ENCODE measurements around the gene RPL19. TPM values are rescaled to one million over a fixed set of nuclear protein-coding genes. Genes with fewer than 3 reads are reported as not detected.

Gene RPL19
- total RNA-seq, 8 experiments from 2014 or later, result 2,038 to 3,335 (median 2,760) TPM

DNA sequence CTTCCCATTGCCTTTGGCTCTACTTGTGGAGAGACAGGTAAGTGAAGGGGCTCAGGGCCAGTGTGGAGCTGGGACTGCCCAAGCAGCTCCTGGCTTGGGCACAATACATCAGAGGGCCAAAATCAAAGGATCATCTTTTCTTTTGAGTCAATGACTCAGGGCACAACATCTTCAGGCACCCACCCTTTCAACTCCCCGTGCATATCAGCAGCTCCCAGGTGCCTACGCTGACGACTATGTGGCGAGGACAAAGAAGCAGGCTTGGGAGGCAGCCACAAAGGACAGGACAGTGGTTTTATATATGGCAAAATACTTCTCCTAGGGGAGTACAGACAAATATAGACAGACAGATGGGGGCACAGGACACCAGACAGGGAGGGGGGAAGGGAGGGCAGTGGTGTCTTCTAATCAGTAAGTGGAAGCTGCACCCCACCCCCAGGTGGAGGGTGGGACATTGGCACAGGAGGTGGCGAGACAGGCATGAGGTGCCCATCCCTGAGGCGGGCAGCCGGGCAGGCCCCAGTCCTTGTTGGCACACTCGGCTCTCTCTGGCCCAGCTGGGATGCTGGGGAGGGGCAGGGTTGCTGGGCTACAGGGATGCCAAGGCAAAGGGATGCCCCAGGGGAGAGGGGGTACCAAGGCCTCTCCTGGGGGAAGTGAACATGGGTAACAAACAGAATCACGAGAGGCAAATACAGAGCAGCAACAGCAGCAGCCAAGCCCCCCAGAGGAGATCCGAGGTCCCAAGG lies 26.4 kb upstream of the RPL19 start:
- ATAC-seq (replicated peaks in 6 of 8), result peak in 3 of 8 experiments; percentile 3 to 23 (median 17)

GRCh38 chr17:39174920-39175694 lies 25.0 kb upstream of the RPL19 start:
- Histone ChIP-seq H3K4me1 (replicated peaks in 1 of 2) (no peaks in the 10 kb centered on the region), H3K27ac (no peak overlapping the region), H3K4me3 (no peak overlapping the region)
- WGBS, 10 experiments, result 85 to 100% (median 100%) methylated on average over 1 to 10 of the region's 35 CpGs; no CpG with 5 or more reads in 7 of the 10 experiments
- ATAC-seq (replicated peaks in 6 of 8), result peak; percentile 32 to 68 (median 52)
- in situ Hi-C loops (cut with MboI; ENCODE audit: low pct_unique_long_range_greater_than_20kb in 2 of 9, low sequenced_read_pairs in 9 of 9, unreplicated experiment in 9 of 9), result loop anchor here in 2 of 9 experiments (25.0 kb wide), 1 partner anchor 188 kb away; no protein-coding TSS in a partner anchor

More for the DNA sequence above, 26.4 kb upstream of the RPL19 start:
- no peak overlapping the region for H3K4me3 ChIP-seq
- 17 to 83% (median 41%) methylated on average over 1 to 5 of the region's 10 CpGs; no CpG with 5 or more reads in 7 of the 10 experiments for WGBS, 10 experiments
- H3K27ac ChIP-seq, result no peak overlapping the region
- no peaks in the 10 kb centered on the region for H3K4me1 ChIP-seq (replicated peaks in 1 of 2)
- in situ Hi-C loops (cut with MboI; ENCODE audit: low pct_unique_long_range_greater_than_20kb in 2 of 9, low sequenced_read_pairs in 9 of 9, unreplicated experiment in 9 of 9), result loop anchor here in 2 of 9 experiments (25.0 kb wide), 1 partner anchor 186 kb away; no protein-coding TSS in a partner anchor

- Histone ChIP-seq H3K27ac (no peak overlapping the region), H3K4me1 (replicated peaks in 1 of 2) (no peaks in the 10 kb centered on the region), H3K4me3 (no peak overlapping the region)
- WGBS, 10 experiments, result 66 to 100% (median 95%) methylated on average over 2 to 6 of the region's 10 CpGs; no CpG with 5 or more reads in 3 of the 10 experiments
- in situ Hi-C loops (cut with MboI; ENCODE audit: low pct_unique_long_range_greater_than_20kb in 2 of 9, low sequenced_read_pairs in 9 of 9, unreplicated experiment in 9 of 9), result no loop called here
- ATAC-seq (replicated peaks in 6 of 8), result peak in 3 of 8 experiments; percentile 2 to 14 (median 7)
These were observed 24.4 kb upstream of the RPL19 start for GRCh38 chr17:39175695-39176093.

GRCh38 chr17:39177256-39177655 lies 22.8 kb upstream of the RPL19 start:
- H3K27ac ChIP-seq, result no peak overlapping the region
- no peaks in the 10 kb centered on the region for H3K4me1 ChIP-seq (replicated peaks in 1 of 2)
- WGBS, 10 experiments, result 70 to 93% (median 76%) methylated on average over 5 to 10 of the region's 12 CpGs; no CpG with 5 or more reads in 7 of the 10 experiments
- in situ Hi-C loops (cut with MboI; ENCODE audit: low pct_unique_long_range_greater_than_20kb in 2 of 9, low sequenced_read_pairs in 9 of 9, unreplicated experiment in 9 of 9), result no loop called here
- peak in 2 of 8 experiments; percentile 7 to 11 for ATAC-seq (replicated peaks in 6 of 8)
- no peak overlapping the region for H3K4me3 ChIP-seq

GRCh38 chr17:39178536-39178935 lies 21.5 kb upstream of the RPL19 start:
- WGBS, 10 experiments, result 34 to 100% (median 79%) methylated on average over 1 to 4 of the region's 4 CpGs
- peak in 7 of 8 experiments; percentile 22 to 98 (median 38) for ATAC-seq (replicated peaks in 6 of 8)

DNA sequence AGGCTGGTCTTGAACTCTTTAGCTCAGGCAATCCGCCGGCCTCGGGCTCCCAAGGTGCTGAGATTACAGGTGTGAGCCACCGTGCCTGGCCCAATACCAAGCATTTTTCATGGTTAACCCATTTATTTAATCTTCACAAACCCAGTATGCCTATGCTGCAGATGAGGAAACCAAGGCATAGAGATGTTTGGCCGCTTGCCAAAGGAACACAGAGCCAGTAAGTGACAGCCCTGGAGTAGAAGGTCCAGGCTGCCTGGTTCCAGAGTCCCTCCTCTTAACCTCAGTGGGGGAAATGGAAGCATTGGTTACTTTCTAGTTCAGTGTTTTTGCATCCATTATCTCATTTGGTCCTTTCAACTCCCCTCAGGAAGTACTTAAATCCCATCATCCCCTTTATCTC lies 18.8 kb upstream of the RPL19 start:
- in situ Hi-C loops (cut with MboI; ENCODE audit: low pct_unique_long_range_greater_than_20kb in 2 of 9, low sequenced_read_pairs in 9 of 9, unreplicated experiment in 9 of 9), result no loop called here
- H3K4me3 ChIP-seq, result no peak overlapping the region
- no peaks in the 10 kb centered on the region for H3K4me1 ChIP-seq (replicated peaks in 1 of 2)
- no peak overlapping the region for H3K27ac ChIP-seq
- WGBS, 10 experiments, result 82 to 100% (median 98%) methylated on average over 1 to 5 of the region's 5 CpGs; no CpG with 5 or more reads in 3 of the 10 experiments
- ATAC-seq (replicated peaks in 6 of 8), result no peak

More at GRCh38 chr17:39178536-39178935, 21.5 kb upstream of the RPL19 start:
- H3K4me1 ChIP-seq (replicated peaks in 1 of 2), result no peaks in the 10 kb centered on the region
- no peak overlapping the region for H3K4me3 ChIP-seq
- in situ Hi-C loops (cut with MboI; ENCODE audit: low pct_unique_long_range_greater_than_20kb in 2 of 9, low sequenced_read_pairs in 9 of 9, unreplicated experiment in 9 of 9), result no loop called here
- no peak overlapping the region for H3K27ac ChIP-seq

- 72 to 100% (median 93%) methylated on average over 2 to 3 of the region's 5 CpGs; no CpG with 5 or more reads in 3 of the 10 experiments for WGBS, 10 experiments
- no peaks in the 10 kb centered on the region for H3K4me1 ChIP-seq (replicated peaks in 1 of 2)
- H3K27ac ChIP-seq, result no peak overlapping the region
- ATAC-seq (replicated peaks in 6 of 8), result no peak
- H3K4me3 ChIP-seq, result no peak overlapping the region
- in situ Hi-C loops (cut with MboI; ENCODE audit: low pct_unique_long_range_greater_than_20kb in 2 of 9, low sequenced_read_pairs in 9 of 9, unreplicated experiment in 9 of 9), result no loop called here
These were observed 17.0 kb upstream of the RPL19 start for GRCh38 chr17:39183045-39183444.

- in situ Hi-C loops (cut with MboI; ENCODE audit: low pct_unique_long_range_greater_than_20kb in 2 of 9, low sequenced_read_pairs in 9 of 9, unreplicated experiment in 9 of 9), result no loop called here
- WGBS, 10 experiments, result 87 to 100% (median 94%) methylated on average over 1 to 10 of the region's 10 CpGs; no CpG with 5 or more reads in 6 of the 10 experiments
- H3K4me1 ChIP-seq (replicated peaks in 1 of 2), result no peaks in the 10 kb centered on the region
- no peak for ATAC-seq (replicated peaks in 6 of 8)
- no peak overlapping the region for H3K27ac ChIP-seq
- H3K4me3 ChIP-seq, result no peak overlapping the region
These were observed 16.4 kb upstream of the RPL19 start for GRCh38 chr17:39183720-39184119.

DNA sequence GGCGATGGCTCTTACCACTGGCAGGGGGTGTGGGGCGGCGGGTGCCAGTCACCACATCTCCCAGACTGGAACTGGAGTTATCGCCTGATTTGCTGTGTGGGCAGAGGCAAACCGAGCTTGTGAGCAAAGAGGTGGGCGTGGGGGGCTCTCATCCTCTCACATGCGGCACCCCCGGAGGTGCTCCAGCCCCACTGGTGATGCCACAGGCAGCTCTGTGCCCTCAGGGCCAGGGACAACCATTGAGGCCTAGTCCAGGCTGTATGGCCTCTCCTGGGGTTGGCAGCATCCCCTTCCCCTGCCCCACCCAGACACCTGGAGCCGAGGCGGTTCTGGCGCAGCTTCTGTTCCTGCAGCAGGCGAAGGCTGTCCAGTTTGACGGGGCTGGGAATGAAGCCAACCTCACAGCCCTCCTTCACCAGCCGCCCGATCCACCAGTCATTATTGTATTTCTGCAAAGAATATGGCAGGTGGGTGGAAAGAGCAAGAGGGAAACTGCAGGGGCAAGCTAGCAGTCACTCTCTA lies 13.5 kb upstream of the RPL19 start:
- H3K4me1 ChIP-seq (replicated peaks in 1 of 2), result no peaks in the 10 kb centered on the region
- 80 to 100% (median 100%) methylated on average over 1 to 6 of the region's 15 CpGs; no CpG with 5 or more reads in 7 of the 10 experiments for WGBS, 10 experiments

GRCh38 chr17:39187152-39187830 lies 12.8 kb upstream of the RPL19 start:
- WGBS, 10 experiments, result 92 to 100% (median 100%) methylated on average over 1 to 7 of the region's 9 CpGs; no CpG with 5 or more reads in 2 of the 10 experiments
- no peak overlapping the region for H3K27ac ChIP-seq

More for the DNA sequence above, 13.5 kb upstream of the RPL19 start:
- H3K27ac ChIP-seq, result no peak overlapping the region
- in situ Hi-C loops (cut with MboI; ENCODE audit: low pct_unique_long_range_greater_than_20kb in 2 of 9, low sequenced_read_pairs in 9 of 9, unreplicated experiment in 9 of 9), result no loop called here
- H3K4me3 ChIP-seq, result no peak overlapping the region
- ATAC-seq (replicated peaks in 6 of 8), result no peak

GRCh38 chr17:39191750-39192510 lies 8.2 kb upstream of the RPL19 start:
- ATAC-seq (replicated peaks in 6 of 8), result no peak

More at GRCh38 chr17:39187152-39187830, 12.8 kb upstream of the RPL19 start:
- in situ Hi-C loops (cut with MboI; ENCODE audit: low pct_unique_long_range_greater_than_20kb in 2 of 9, low sequenced_read_pairs in 9 of 9, unreplicated experiment in 9 of 9), result no loop called here
- ATAC-seq (replicated peaks in 6 of 8), result no peak
- no peak overlapping the region for H3K4me3 ChIP-seq
- no peaks in the 10 kb centered on the region for H3K4me1 ChIP-seq (replicated peaks in 1 of 2)

DNA sequence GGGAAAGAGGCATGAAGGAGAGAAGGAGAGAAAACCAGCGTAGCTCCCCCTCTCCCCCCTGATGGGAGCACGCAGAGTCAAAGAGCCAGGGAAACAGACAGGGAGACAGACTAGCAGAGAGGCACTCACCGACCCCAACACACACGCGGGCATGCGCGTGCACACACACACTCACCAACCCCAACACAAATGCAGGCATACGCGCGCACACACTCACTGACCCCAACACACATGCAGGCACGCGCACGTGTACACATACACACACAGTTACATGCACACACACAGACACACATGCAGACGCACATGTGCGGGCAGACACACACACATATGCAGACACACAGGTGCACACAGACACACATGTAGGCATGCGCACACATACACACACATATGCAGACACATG lies 7.2 kb upstream of the RPL19 start:
- no peak overlapping the region for H3K4me3 ChIP-seq
- 90 to 100% (median 94%) methylated on average over 1 to 12 of the region's 16 CpGs; no CpG with 5 or more reads in 6 of the 10 experiments for WGBS, 10 experiments
- in situ Hi-C loops (cut with MboI; ENCODE audit: low pct_unique_long_range_greater_than_20kb in 2 of 9, low sequenced_read_pairs in 9 of 9, unreplicated experiment in 9 of 9), result no loop called here

More at GRCh38 chr17:39191750-39192510, 8.2 kb upstream of the RPL19 start:
- Histone ChIP-seq H3K27ac (no peak overlapping the region), H3K4me3 (no peak overlapping the region), H3K4me1 (replicated peaks in 1 of 2) (peaks cover 26% of the 10 kb centered on the region in 2 donors)
- WGBS, 10 experiments, result 40 to 100% (median 83%) methylated on average over 1 to 7 of the region's 9 CpGs; no CpG with 5 or more reads in 5 of the 10 experiments
- in situ Hi-C loops (cut with MboI; ENCODE audit: low pct_unique_long_range_greater_than_20kb in 2 of 9, low sequenced_read_pairs in 9 of 9, unreplicated experiment in 9 of 9), result no loop called here

More for the DNA sequence above, 7.2 kb upstream of the RPL19 start:
- peaks cover 28% of the 10 kb centered on the region in 2 donors for H3K4me1 ChIP-seq (replicated peaks in 1 of 2)
- no peak overlapping the region for H3K27ac ChIP-seq
- no peak for ATAC-seq (replicated peaks in 6 of 8)
